H1 (cell line): ENCODE measurements around the gene SS18. TPM values are rescaled to one million over a fixed set of nuclear protein-coding genes. Genes with fewer than 3 reads are reported as not detected.

Source experiments
- BRCA1 ChIP-seq: IDR thresholded peaks from 2 replicates; pipeline ENCODE4 v1.6.1; 2012; ENCODE audit warnings: low read depth, low read length, improper control_type of control experiment
- CHD2 ChIP-seq: IDR thresholded peaks from 2 replicates; pipeline ENCODE4 v1.6.1; 2012; ENCODE audit warnings: low read length, improper control_type of control experiment
- EZH2 ChIP-seq: fragments of 200-600 bp; sonication (generic); IDR thresholded peaks from 2 replicates; pipeline ENCODE4 v1.7.1; 2012; ENCODE audit warnings: low read depth, mild to moderate bottlenecking, moderate library complexity, low read length, inconsistent platforms; ENCODE audit not compliant: severe bottlenecking
- KDM1A ChIP-seq: fragments of 200-600, 300-600 bp; sonication (generic); IDR thresholded peaks from 2 replicates; pipeline ENCODE4 v1.7.1; 2016; ENCODE audit warnings: mild to moderate bottlenecking, low read length, borderline replicate concordance
- SP1 ChIP-seq: IDR thresholded peaks from 2 replicates; pipeline ENCODE4 v1.6.1; 2011; ENCODE audit warnings: low read depth, low read length
- polyA plus RNA-seq, 7 experiments: library from polyadenylated mRNA; depleted of rRNA in 3 of 7; stranded (reverse) in 5 of 7; unstranded in 2 of 7; fragments of >200 nt in 5 of 7; fragments of 200-250 nt in 2 of 7; gene quantifications; 1 replicate in 5 of 7; 2 replicates in 1 of 7; 4 replicates in 1 of 7; pipeline versions ENCODE4 v1.2.1 to v1.2.3, GENCODE V29; 2011 to 2013; ENCODE audit warnings: missing spikeins in 2 of 7, mixed read lengths in 2 of 7
- total RNA-seq: library from RNA; stranded (reverse); fragmentation: NEBNext Ultra II Directional; extraction: Animal tissue kit (Norgen Biotek cat#: 25700); gene quantifications from 2 replicates; pipeline ENCODE4 v1.2.1, GENCODE V29; 2021
- TF ChIP-seq, protein P1 (sequence below): fragments of 300-600 bp; sonication (generic); IDR thresholded peaks from 2 replicates; pipeline ENCODE4 v1.7.1; 2012; ENCODE audit warnings: low read length, moderate library complexity, mild to moderate bottlenecking, inconsistent platforms; ENCODE audit not compliant: insufficient replicate concordance

Gene SS18
- total and polyA plus RNA-seq, 2 of the 8 experiments (the other 6 are each of a cell fraction or from before 2014, with no cell fraction given): 83.5 to 106 TPM

DNA sequence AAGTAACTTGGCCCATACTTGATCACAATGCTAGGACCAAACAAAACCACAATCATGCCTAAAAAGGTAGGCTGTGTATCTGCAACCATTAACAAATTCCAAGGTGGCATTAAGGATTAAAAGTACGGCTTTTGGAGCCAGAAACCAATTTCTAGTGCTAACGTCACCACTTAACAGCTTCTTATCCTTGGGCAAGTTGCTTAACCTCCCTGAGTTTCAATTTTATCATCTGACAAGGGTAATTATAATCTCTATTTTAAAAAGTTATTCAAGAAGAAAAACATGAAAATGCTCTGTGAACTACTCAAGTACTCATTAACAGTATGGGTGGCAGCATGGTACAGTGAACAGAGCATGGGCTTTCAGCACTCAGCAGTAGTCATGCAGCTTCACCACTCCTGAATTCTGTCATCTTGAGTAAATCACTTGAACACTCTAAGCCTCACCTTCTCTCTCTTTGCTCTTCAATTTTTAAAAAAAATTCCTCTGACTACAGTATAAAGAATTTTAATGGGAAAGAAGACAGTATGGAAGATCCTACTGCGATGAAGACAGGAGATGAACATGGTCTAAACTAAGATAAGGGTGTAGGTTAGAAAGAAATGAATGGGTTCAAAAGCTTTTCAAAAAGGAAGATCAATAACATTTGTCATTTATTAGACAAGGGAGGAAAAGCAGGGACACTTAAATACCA, 69.2 kb downstream of the SS18 start (continued):
- TF ChIP-seq KDM1A (no peak), SP1 (no peak), BRCA1 (no peak), CHD2 (no peak), EZH2 (no peak)
- TF ChIP-seq, protein P1, sequence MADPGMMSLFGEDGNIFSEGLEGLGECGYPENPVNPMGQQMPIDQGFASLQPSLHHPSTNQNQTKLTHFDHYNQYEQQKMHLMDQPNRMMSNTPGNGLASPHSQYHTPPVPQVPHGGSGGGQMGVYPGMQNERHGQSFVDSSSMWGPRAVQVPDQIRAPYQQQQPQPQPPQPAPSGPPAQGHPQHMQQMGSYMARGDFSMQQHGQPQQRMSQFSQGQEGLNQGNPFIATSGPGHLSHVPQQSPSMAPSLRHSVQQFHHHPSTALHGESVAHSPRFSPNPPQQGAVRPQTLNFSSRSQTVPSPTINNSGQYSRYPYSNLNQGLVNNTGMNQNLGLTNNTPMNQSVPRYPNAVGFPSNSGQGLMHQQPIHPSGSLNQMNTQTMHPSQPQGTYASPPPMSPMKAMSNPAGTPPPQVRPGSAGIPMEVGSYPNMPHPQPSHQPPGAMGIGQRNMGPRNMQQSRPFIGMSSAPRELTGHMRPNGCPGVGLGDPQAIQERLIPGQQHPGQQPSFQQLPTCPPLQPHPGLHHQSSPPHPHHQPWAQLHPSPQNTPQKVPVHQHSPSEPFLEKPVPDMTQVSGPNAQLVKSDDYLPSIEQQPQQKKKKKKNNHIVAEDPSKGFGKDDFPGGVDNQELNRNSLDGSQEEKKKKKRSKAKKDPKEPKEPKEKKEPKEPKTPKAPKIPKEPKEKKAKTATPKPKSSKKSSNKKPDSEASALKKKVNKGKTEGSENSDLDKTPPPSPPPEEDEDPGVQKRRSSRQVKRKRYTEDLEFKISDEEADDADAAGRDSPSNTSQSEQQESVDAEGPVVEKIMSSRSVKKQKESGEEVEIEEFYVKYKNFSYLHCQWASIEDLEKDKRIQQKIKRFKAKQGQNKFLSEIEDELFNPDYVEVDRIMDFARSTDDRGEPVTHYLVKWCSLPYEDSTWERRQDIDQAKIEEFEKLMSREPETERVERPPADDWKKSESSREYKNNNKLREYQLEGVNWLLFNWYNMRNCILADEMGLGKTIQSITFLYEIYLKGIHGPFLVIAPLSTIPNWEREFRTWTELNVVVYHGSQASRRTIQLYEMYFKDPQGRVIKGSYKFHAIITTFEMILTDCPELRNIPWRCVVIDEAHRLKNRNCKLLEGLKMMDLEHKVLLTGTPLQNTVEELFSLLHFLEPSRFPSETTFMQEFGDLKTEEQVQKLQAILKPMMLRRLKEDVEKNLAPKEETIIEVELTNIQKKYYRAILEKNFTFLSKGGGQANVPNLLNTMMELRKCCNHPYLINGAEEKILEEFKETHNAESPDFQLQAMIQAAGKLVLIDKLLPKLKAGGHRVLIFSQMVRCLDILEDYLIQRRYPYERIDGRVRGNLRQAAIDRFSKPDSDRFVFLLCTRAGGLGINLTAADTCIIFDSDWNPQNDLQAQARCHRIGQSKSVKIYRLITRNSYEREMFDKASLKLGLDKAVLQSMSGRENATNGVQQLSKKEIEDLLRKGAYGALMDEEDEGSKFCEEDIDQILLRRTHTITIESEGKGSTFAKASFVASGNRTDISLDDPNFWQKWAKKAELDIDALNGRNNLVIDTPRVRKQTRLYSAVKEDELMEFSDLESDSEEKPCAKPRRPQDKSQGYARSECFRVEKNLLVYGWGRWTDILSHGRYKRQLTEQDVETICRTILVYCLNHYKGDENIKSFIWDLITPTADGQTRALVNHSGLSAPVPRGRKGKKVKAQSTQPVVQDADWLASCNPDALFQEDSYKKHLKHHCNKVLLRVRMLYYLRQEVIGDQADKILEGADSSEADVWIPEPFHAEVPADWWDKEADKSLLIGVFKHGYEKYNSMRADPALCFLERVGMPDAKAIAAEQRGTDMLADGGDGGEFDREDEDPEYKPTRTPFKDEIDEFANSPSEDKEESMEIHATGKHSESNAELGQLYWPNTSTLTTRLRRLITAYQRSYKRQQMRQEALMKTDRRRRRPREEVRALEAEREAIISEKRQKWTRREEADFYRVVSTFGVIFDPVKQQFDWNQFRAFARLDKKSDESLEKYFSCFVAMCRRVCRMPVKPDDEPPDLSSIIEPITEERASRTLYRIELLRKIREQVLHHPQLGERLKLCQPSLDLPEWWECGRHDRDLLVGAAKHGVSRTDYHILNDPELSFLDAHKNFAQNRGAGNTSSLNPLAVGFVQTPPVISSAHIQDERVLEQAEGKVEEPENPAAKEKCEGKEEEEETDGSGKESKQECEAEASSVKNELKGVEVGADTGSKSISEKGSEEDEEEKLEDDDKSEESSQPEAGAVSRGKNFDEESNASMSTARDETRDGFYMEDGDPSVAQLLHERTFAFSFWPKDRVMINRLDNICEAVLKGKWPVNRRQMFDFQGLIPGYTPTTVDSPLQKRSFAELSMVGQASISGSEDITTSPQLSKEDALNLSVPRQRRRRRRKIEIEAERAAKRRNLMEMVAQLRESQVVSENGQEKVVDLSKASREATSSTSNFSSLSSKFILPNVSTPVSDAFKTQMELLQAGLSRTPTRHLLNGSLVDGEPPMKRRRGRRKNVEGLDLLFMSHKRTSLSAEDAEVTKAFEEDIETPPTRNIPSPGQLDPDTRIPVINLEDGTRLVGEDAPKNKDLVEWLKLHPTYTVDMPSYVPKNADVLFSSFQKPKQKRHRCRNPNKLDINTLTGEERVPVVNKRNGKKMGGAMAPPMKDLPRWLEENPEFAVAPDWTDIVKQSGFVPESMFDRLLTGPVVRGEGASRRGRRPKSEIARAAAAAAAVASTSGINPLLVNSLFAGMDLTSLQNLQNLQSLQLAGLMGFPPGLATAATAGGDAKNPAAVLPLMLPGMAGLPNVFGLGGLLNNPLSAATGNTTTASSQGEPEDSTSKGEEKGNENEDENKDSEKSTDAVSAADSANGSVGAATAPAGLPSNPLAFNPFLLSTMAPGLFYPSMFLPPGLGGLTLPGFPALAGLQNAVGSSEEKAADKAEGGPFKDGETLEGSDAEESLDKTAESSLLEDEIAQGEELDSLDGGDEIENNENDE: no peak
- TF ChIP-seq, all 59 proteins: peak for 0
